A673 (cell line): ENCODE results near the gene FHIT. TPM values are rescaled to one million over a fixed set of nuclear protein-coding genes. Genes with fewer than 3 reads are reported as not detected.

Experiments used
- BruUV-seq: library from RNA; stranded (reverse); fragments of 400-500 nt; replicated peaks from 2 replicates; lab custom pipeline; 2021; lab: Mats Ljungman, UMichigan
- CTCF ChIA-PET: fragments of 300-600 bp; sonication (Branson Sonifier 250); formaldehyde crosslinking; loops from one replicate; lab custom pipeline; 2022; ENCODE audit warnings: antibody characterized with exemption; lab: Charles Lee
- POLR2A ChIA-PET: fragments of 300-600 bp; sonication (Branson Sonifier 250); formaldehyde crosslinking; loops from one replicate; lab custom pipeline; 2022; ENCODE audit warnings: antibody characterized with exemption; ENCODE audit not compliant: low non-redundant PET; lab: Charles Lee
- DNase-seq: peaks from one replicate; pipeline ENCODE4 v3.0.0-alpha.2; 2015; ENCODE audit warnings: low spot score
- H3K27ac ChIP-seq: fragments of 200-600 bp; sonication (generic); 2 replicates; pipeline ENCODE4 v1.5.1; 2016; ENCODE audit warnings: mixed run types, low read depth, mild to moderate bottlenecking, mixed read lengths, antibody characterized with exemption, low read length; ENCODE audit not compliant: poor library complexity, severe bottlenecking
- H3K27me3 ChIP-seq: fragments of 200-600 bp; sonication (generic); replicated peaks from 2 replicates; pipeline ENCODE4 v1.6.1; 2017; ENCODE audit warnings: mixed run types, low read depth, mild to moderate bottlenecking, mixed read lengths, antibody characterized with exemption, low read length; ENCODE audit not compliant: insufficient read depth, poor library complexity
- H3K36me3 ChIP-seq: fragments of 200-600 bp; sonication (generic); 2 replicates; pipeline ENCODE4 v1.6.1; 2016; ENCODE audit warnings: mixed run types, mild to moderate bottlenecking, mixed read lengths, antibody characterized with exemption, low read length; ENCODE audit not compliant: insufficient read depth, poor library complexity, severe bottlenecking
- H3K4me1 ChIP-seq: fragments of 200-600 bp; sonication (generic); 2 replicates; pipeline ENCODE4 v1.6.1; 2017; ENCODE audit warnings: mixed run types, mild to moderate bottlenecking, mixed read lengths, antibody characterized with exemption, low read length; ENCODE audit not compliant: insufficient read depth, poor library complexity, severe bottlenecking
- H3K4me3 ChIP-seq: fragments of 200-600 bp; sonication (generic); 2 replicates; pipeline ENCODE4 v1.5.1; 2016; ENCODE audit warnings: low read depth, mixed run types, mild to moderate bottlenecking, mixed read lengths, low read length; ENCODE audit not compliant: poor library complexity, severe bottlenecking
- H3K9me3 ChIP-seq: fragments of 200-600 bp; sonication (generic); 2 replicates; pipeline ENCODE4 v1.6.1; 2016; ENCODE audit warnings: mixed run types, low read depth, mild to moderate bottlenecking, mixed read lengths, antibody characterized with exemption, low read length; ENCODE audit not compliant: poor library complexity, severe bottlenecking
- EZH2 ChIP-seq: fragments of 200-600 bp; sonication (generic); IDR thresholded peaks from 2 replicates; pipeline ENCODE4 v1.6.1; 2017; ENCODE audit warnings: borderline replicate concordance, low read depth, mild to moderate bottlenecking, mixed read lengths, antibody characterized with exemption, low read length; ENCODE audit not compliant: poor library complexity, severe bottlenecking
- intact Hi-C: fragments of 100-400 bp; cut with micrococcal nuclease; formaldehyde crosslinking; loops from one replicate; pipeline ENCODE4 v1.10.0; 2022; ENCODE audit not compliant: unreplicated experiment
- total RNA-seq: library from RNA; stranded (reverse); gene quantifications from 2 replicates; pipeline ENCODE4 v1.2.3, GENCODE V29; 2021
- TF ChIP-seq, protein P1 (sequence below): fragments of 300-800, 200-600 bp; sonication (generic); conservative IDR thresholded peaks from 2 replicates; pipeline ENCODE4 v1.5.1; 2017; ENCODE audit warnings: low read depth, mild to moderate bottlenecking, antibody characterized with exemption, low read length, moderate library complexity, mixed read lengths

FHIT gene
- total RNA-seq, 1 experiment from 2014 or later = not detected

DNA sequence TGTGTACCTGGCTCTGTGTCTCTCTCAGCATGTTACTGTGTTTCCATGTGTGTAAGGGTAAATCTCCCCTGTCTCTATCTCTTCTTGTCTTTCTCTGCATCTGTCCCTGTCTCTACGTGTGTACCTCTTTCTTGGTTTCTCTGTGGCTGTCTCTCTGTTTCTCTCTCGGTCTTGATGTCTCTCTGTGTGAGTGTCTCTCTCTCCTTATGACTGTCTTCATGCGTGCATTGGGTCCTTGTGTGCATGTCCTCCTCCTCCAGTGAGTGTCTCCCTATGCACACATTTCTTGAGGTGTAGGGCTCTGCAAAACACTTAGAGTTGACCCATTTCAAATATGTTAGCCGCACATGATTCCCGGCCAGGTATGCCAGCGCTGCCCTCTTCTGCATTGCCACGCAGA lies 1298.1 kb downstream of the FHIT start:
- TF ChIP-seq, protein P1, sequence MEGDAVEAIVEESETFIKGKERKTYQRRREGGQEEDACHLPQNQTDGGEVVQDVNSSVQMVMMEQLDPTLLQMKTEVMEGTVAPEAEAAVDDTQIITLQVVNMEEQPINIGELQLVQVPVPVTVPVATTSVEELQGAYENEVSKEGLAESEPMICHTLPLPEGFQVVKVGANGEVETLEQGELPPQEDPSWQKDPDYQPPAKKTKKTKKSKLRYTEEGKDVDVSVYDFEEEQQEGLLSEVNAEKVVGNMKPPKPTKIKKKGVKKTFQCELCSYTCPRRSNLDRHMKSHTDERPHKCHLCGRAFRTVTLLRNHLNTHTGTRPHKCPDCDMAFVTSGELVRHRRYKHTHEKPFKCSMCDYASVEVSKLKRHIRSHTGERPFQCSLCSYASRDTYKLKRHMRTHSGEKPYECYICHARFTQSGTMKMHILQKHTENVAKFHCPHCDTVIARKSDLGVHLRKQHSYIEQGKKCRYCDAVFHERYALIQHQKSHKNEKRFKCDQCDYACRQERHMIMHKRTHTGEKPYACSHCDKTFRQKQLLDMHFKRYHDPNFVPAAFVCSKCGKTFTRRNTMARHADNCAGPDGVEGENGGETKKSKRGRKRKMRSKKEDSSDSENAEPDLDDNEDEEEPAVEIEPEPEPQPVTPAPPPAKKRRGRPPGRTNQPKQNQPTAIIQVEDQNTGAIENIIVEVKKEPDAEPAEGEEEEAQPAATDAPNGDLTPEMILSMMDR = no peak
- TF ChIP-seq EZH2 = no peak
- Histone ChIP-seq H3K4me3 (no peak overlapping the region), H3K4me1 (no peaks in the 10 kb centered on the region), H3K27me3 (no peaks in the 10 kb centered on the region), H3K36me3 (no peaks in the 10 kb centered on the region), H3K9me3 (no peaks in the 10 kb centered on the region), H3K27ac (no peak overlapping the region)
- ChIA-PET POLR2A (no interaction called here), CTCF (no interaction called here)
- BruUV-seq = no TSS peak
- no peak for DNase-seq
- intact Hi-C loops = no loop called here

DNA sequence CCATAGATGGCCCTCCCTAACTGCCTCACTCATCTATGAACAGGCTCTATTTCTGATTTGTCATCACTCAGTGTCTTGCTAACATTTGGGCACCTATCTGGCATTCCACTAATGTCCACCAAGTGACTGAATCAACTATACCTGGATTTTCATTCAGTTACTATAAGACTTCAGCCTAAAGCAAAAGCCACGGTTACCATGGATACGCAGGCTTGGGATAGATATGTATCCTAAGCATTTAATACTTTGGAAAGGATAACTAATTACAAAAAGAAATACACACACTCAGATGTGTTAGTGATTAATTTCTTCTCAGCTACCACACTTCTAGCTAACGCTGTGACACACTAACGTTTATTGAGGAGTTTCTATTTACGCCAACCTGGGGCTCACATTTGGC lies 1301.9 kb downstream of the FHIT start:
- no peaks in the 10 kb centered on the region for H3K9me3 ChIP-seq
- H3K4me3 ChIP-seq = no peak overlapping the region
- BruUV-seq = no TSS peak
- H3K36me3 ChIP-seq = no peaks in the 10 kb centered on the region
- intact Hi-C loops = no loop called here
- DNase-seq = no peak
- ChIA-PET CTCF (no interaction called here), POLR2A (no interaction called here)
- no peaks in the 10 kb centered on the region for H3K4me1 ChIP-seq
- H3K27ac ChIP-seq = no peak overlapping the region
- TF ChIP-seq EZH2 = no peak
- TF ChIP-seq, protein P1 = no peak
- no peaks in the 10 kb centered on the region for H3K27me3 ChIP-seq

DNA sequence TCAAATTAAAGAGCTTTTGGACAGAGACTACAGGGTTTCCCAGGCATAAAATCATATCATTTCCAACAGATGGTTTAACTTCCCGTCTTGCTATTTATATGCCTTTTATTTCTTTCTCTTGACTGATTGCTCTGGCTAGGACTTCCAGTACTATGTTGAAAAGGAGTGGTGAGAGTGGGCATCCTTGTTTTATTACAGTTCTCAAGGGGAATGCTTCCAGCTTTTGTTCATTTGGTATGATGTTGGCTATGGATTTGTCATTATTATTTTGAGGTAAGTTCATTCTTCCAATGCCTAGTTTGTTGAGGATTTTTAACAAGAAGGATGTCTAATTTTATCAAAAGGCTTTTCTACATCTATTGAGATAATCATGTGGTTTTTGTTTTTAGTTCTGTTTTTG lies 1304.9 kb downstream of the FHIT start:
- Histone ChIP-seq H3K9me3 (no peaks in the 10 kb centered on the region), H3K27ac (no peak overlapping the region), H3K36me3 (no peaks in the 10 kb centered on the region), H3K4me3 (no peak overlapping the region), H3K27me3 (no peaks in the 10 kb centered on the region), H3K4me1 (no peaks in the 10 kb centered on the region)
- no peak for DNase-seq
- ChIA-PET CTCF (no interaction called here), POLR2A (no interaction called here)
- TF ChIP-seq, protein P1 = no peak
- no peak for TF ChIP-seq EZH2
- no TSS peak for BruUV-seq
- intact Hi-C loops = no loop called here
